Stimulated activated CD4-positive, alpha-beta T cell treated with anti-CD3 and anti-CD28 coated beads, TNF-alpha, amount 100 ng/mL, for 4 hours (primary cell): ENCODE measurements around the gene GRID1.

Experiments
- DNase-seq, 3 experiments: peaks; one replicate each; pipeline ENCODE4 v3.0.0-alpha.2; 2020; ENCODE audit warnings: low read depth in 3 of 3

The GRID1 gene

DNA sequence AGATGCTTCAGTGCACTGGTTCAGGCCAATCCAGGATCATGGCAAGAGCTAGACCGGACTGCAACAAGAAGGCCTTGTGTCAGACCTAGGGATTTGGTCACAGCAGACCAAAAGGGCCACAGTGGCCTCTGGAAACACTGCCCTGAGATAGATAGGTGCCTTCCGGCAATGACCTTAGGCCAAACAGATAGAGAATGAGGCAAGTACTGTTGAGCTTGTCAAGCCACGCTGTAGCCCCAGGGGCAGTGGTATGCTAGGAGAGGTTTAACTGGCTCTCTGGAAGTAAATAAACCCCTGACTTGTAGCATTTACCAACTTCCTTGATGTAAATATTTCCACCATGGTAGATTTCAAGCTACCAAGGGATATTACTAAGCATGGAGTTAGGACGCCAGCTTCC lies 197.5 kb downstream of the GRID1 start:
- DNase-seq = no peak

DNA sequence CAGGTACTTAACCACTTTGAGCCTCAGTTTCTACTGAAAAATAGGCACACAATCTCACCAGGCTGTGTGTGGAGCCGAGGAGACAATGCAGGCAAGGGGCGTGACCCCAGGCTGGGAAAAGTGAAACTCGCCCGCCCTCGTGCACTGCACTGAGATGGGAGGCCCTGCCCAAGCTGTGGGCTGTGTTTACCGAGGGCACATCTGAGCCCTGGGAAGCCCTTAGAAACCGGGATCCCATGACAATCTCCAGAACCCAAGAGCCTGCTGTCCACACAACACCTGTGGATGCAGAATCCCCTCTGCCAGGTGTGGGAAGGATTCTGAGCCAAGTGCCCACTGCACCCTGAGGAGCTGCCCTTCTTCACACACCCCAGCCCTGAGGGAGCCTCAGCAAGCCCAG lies 198.3 kb downstream of the GRID1 start:
- no peak for DNase-seq

GRCh38 chr10:86167762-86168128 lies 198.8 kb downstream of the GRID1 start:
- DNase-seq = no peak

- no peak for DNase-seq
Observed at GRCh38 chr10:86167121-86167761, 199.4 kb downstream of the GRID1 start.

GRCh38 chr10:86165666-86166065 lies 200.9 kb downstream of the GRID1 start:
- no peak for DNase-seq

DNA sequence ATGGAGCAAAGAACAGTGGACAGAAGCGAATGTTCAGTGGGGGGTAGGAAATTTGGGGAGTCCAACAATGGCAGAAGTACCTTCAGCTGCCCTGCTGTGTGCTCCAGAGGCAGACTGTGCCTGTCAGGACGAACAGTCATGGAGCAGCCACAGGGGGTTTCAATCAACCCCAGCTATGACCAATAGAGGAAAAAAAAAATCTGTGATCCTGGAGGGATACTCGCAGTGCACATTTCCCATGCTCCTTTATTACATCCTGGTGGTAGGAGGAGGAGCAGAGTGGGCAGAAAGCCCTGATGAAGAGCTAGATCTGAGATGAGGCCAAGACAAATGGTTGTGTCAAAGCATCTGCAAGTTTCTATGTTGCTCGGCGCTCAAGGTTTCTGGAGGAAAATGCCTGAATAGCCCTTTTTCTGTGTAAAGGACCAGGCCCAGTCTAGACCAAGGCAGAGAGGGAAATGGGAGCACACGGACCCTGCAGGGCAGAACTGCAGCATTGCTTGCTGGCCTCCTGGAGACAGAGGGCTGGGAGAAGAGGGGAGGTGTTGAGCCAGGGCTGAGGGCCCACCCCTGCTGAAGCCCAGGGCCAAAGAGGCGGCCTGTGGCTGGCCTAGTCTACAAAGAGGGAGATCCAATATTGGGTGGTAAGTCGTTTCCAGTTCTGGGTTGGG lies 201.5 kb downstream of the GRID1 start:
- DNase-seq = no peak

- DNase-seq = no peak
Observed at GRCh38 chr10:86164174-86164774, 202.3 kb downstream of the GRID1 start.

DNA sequence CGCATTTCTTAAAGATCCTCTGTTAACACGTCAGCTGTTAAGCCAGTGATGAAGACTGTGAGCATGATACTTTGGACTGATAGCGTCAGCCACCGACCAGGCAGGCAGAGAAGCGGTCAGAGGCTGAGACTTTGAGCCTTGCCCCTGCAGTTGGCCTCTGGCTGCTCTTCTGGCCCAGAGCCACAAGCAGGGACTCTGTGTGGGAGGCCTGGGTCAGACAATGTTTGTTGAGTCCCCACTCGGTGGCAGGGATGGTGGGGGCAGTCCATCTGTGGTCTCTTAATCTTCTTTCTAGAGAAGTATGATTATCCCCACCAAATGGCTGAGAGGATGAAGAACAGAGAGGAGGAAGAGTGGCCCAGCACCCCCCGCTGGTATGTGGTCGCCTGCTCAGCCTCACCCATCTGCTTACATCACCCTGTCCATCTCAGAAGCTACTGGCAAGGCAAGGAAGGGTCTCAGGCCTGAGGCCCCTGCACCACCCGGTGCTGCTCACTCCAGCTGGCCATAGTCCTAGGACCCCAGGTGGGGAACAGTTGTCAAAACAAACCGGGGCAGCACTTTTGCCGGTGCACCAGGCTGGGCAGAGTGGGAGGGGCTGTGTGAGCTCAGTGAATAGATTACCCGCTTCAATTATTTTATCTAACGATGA lies 202.9 kb downstream of the GRID1 start:
- no peak for DNase-seq

DNA sequence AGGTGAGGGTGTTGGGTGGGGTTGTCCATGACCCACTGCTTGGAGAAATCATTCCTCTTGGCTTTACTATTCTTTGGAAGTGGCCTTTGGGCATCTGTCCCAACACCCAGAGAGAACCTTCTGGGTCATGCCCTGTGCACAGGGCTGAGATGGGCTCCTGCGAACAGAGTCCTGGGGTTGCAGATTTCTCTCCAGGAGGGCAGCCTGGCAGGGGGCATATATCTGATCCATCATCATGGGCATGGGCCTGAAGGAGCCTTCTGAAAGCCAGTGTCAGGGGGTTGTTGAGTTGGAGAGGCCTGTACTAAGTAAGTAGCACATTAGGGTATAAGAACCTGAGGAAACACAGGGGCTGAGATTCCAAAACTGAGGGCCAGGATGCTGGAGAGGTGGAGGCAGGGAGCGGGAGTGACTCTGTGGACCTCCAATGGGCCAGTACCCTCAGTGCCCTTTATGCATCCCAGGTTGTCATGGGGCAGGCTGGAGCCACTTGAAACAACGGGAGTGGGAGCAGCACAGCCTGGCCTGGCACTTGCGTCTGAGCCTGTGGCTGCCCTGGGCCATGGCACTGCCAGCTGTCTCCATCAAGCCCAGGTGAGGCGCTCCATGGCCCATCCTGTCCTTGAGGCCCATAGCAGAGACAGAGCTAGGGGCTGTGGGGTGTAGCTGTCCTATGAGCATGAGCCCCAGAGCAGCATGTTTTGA lies 203.7 kb downstream of the GRID1 start:
- no peak for DNase-seq

DNA sequence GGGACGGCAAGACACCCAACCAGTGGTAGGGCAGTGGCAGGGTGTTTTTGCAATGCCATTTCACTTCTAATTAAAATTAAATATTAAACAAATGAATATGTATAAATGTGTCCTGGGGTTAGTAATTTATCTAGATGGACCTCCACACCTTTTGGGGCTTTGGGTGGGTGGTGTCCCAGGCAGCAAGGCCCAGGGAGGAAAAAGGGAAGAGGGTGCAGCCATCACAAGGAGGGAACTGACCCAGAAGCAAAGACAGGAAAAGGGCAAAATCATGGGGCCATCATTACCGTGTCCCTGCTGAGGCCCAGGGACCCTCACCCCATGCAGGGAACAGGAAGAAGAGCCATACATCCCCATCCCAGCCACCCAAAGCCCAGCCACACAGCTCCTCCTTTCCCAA lies 204.6 kb downstream of the GRID1 start:
- DNase-seq = no peak

- no peak for DNase-seq
Observed at GRCh38 chr10:86160890-86161585, 205.6 kb downstream of the GRID1 start.

DNA sequence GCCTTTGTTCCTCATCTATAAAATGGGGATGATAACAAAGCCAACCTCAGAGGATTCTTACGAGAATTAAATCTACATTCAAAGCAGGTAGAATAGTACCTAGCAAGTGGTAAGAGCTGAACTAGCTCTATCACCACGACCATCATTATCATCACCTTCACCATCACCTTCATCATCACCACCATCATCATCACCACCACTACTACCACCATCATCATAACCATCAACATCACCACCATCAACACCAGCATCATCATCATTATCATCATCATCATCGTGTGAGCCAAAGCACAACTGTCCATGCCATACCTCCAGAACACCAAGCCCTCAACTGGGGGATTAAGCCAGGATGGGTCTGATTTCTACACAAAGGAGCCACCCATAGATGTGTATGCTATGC lies 206.8 kb downstream of the GRID1 start:
- DNase-seq = no peak

DNA sequence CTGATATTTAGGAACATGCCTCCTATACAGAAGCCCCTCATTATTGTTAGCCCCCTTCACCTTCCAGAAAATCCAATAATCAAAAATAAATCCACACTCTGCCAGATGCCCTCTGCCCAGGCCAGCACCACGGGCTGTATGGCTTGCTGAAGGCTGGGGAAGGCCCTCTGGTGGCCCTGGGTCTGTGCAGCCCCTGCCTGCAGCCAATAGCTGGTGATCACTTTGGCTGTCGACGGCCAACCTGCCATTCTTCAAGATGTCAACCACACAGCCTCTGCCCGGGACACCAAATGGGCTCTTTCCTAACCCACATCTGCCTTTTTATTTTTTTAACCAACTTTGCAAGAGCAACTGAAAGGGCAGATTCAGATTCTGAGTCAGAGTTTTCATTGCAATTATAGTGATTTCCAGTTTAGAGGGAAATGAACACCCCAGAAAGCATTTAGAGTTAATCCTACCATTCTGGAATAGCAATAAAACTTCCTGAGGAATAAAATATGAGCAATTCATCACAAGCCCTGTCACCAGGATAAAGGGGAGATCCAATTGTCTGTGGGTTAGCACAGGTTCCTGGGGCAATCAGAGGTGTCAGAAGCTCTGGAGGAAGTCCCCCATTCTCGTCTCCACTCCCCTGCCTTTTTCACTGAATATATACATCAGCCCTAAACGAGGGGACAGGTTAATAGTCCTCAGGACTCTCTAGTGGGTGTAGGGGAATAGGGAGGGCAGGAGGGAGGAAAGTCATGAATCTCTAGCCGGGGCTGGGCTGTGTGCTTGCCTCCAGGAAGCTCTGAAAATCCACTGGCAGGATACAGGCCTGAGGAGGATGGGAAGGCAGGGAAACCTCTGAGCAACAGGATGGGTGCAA lies 211.3 kb downstream of the GRID1 start:
- DNase-seq = no peak

DNA sequence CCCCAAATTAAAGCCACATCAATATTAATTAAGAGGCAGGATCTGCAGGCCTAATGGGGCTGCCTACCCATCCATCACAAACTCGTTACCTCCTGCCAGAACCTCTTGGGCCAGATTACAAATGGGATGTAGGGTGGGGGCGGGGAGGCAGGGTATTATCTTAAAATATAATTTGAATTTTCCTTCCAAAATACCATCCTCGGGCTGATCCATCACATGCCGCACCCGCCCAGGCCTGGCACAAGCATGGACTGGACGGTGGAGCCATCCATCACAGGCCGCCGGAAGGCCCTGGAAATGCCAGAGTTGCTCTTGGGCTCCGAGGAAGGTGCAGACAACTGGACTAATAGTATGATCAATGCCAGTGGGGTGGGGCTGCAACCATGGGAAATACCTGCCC lies 212.8 kb downstream of the GRID1 start:
- DNase-seq = no peak

- no peak for DNase-seq
Observed at GRCh38 chr10:86152911-86153310, 213.7 kb downstream of the GRID1 start.

GRCh38 chr10:86152354-86152753 lies 214.2 kb downstream of the GRID1 start:
- no peak for DNase-seq

DNA sequence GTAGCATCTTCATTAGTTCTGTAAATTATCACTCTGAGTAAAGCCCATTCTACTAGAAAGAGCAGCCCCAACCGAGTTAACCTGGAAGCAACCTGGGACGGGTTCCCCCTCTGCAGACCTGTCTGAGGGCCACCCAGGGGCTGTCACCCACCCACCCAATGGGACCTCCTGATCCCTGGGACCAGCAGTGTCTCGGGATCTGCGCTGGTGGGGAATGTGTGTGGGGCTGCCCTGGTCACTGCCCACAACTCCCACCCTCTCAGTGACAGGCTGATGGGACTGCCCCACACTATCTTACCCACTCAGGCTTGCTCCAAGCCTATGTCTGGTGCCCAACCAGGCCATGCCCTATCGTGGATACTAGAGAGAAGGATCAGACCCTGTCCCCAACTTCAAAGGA lies 215.0 kb downstream of the GRID1 start:
- no peak for DNase-seq

GRCh38 chr10:86149257-86149656 lies 217.3 kb downstream of the GRID1 start:
- DNase-seq = no peak

- no peak for DNase-seq
Observed at GRCh38 chr10:86148117-86148516, 218.5 kb downstream of the GRID1 start.

GRCh38 chr10:86144301-86144700 lies 222.3 kb downstream of the GRID1 start:
- no peak for DNase-seq

GRCh38 chr10:86141896-86142295 lies 224.7 kb downstream of the GRID1 start:
- DNase-seq = no peak
